Measurements from ENCODE around the gene CYP4F8.
"Not testable (repeated sequence)": the region's sequence is repeated elsewhere in the genome, so short reads cannot be mapped to it uniquely, and the experiment has no call there.

The CYP4F8 gene

GRCh38 chr19:15644816-15645215 lies 29.8 kb downstream of the CYP4F8 start:
- DNase-seq, result no peak

- no peak for DNase-seq
These were observed 34.5 kb downstream of the CYP4F8 start for GRCh38 chr19:15649526-15649925.

- DNase-seq, result not testable (repeated sequence)
These were observed 35.1 kb downstream of the CYP4F8 start for GRCh38 chr19:15650123-15650522.

- no peak for DNase-seq
These were observed 36.8 kb downstream of the CYP4F8 start for GRCh38 chr19:15651791-15652190.

GRCh38 chr19:15652559-15653278 lies 37.7 kb downstream of the CYP4F8 start:
- DNase-seq, result no peak

- DNase-seq, result no peak
These were observed 41.4 kb downstream of the CYP4F8 start for GRCh38 chr19:15656467-15656866.

- DNase-seq, result no peak
These were observed 48.2 kb downstream of the CYP4F8 start for GRCh38 chr19:15663247-15663646.

- no peak for DNase-seq
These were observed 51.2 kb downstream of the CYP4F8 start for GRCh38 chr19:15666186-15666585.

- no peak for DNase-seq
These were observed 51.9 kb downstream of the CYP4F8 start for GRCh38 chr19:15666883-15667282.

- no peak for DNase-seq
These were observed 54.4 kb downstream of the CYP4F8 start for GRCh38 chr19:15669440-15669839.

- no peak for DNase-seq
These were observed 54.9 kb downstream of the CYP4F8 start for GRCh38 chr19:15669891-15670290.

GRCh38 chr19:15671237-15671821 lies 56.3 kb downstream of the CYP4F8 start:
- no peak for DNase-seq

GRCh38 chr19:15671891-15672579 lies 57.0 kb downstream of the CYP4F8 start:
- DNase-seq, result no peak

- peak in 1 of 2 experiments; percentile 12 for DNase-seq
These were observed 57.7 kb downstream of the CYP4F8 start, which contains the start of gene CYP4F12 for GRCh38 chr19:15672580-15673175. TSS of gene CYP4F12 (plus strand) at chr19:15673087. CDS start at chr19:15673530, 443 bp downstream.

- DNase-seq, result no peak
These were observed 58.2 kb downstream of the CYP4F8 start for GRCh38 chr19:15673176-15673654.

GRCh38 chr19:15675560-15675959 lies 60.5 kb downstream of the CYP4F8 start:
- no peak for DNase-seq

- no peak for DNase-seq
These were observed 64.1 kb downstream of the CYP4F8 start for GRCh38 chr19:15679089-15679488.

- not testable (repeated sequence) for DNase-seq
These were observed 64.8 kb downstream of the CYP4F8 start for GRCh38 chr19:15679865-15680264.
